DND-41 (cell line): ENCODE results near the gene PTPN1.
A peak's percentile ranks its signal among the peaks of the same experiment; 100 is the strongest.

Experiments used
- ATAC-seq: fragments of 200-7000 bp; cut with Tn5 transposase; 3 replicates; pipeline ENCODE4 v1.9.1; 2021; ENCODE audit warnings: low read depth; ENCODE audit not compliant: insufficient read depth
- DNase-seq: peaks from one replicate; pipeline ENCODE4 v3.0.0-alpha.2; 2020
- H2AFZ ChIP-seq: 2 replicates; pipeline ENCODE4 v1.6.0; 2012; ENCODE audit warnings: low read depth, low read length
- H3K27ac ChIP-seq: 2 replicates; pipeline ENCODE4 v1.5.1; 2012; ENCODE audit warnings: low read length, inconsistent platforms
- H3K27me3 ChIP-seq: fragments of 200-600 bp; sonication (generic); 2 replicates; pipeline ENCODE4 v1.6.0; 2012; ENCODE audit warnings: low read length, mild to moderate bottlenecking, inconsistent platforms; ENCODE audit not compliant: insufficient read depth, poor library complexity
- H3K36me3 ChIP-seq: 2 replicates; pipeline ENCODE4 v1.5.1; 2012; ENCODE audit warnings: low read length, inconsistent platforms; ENCODE audit not compliant: insufficient read depth
- H3K4me1 ChIP-seq: 2 replicates; pipeline ENCODE4 v1.5.1; 2012; ENCODE audit warnings: mild to moderate bottlenecking, low read length; ENCODE audit not compliant: insufficient read depth
- H3K4me2 ChIP-seq: 2 replicates; pipeline ENCODE4 v1.6.0; 2012; ENCODE audit warnings: mild to moderate bottlenecking, moderate library complexity, low read length, inconsistent platforms; ENCODE audit not compliant: insufficient read depth
- H3K4me3 ChIP-seq, 2 experiments: fragments of 200-600 bp in 1 of 2; shearing (Covaris generic) in 1 of 2; 2 replicates each; pipeline ENCODE4 v1.5.1; 2012 to 2016; ENCODE audit warnings: inconsistent platforms in 2 of 2, low read length in 2 of 2, mild to moderate bottlenecking in 2 of 2, low read depth in 1 of 2, moderate library complexity in 1 of 2
- H3K79me2 ChIP-seq: 2 replicates; pipeline ENCODE4 v1.6.0; 2012; ENCODE audit warnings: low read length, inconsistent platforms; ENCODE audit not compliant: insufficient read depth
- H3K9ac ChIP-seq: 2 replicates; pipeline ENCODE4 v1.6.0; 2012; ENCODE audit warnings: low read depth, mild to moderate bottlenecking, inconsistent platforms, low read length, moderate library complexity
- H3K9me3 ChIP-seq: 2 replicates; pipeline ENCODE4 v1.5.1; 2012; ENCODE audit warnings: low read length, moderate library complexity, mild to moderate bottlenecking, inconsistent platforms; ENCODE audit not compliant: insufficient read depth, severe bottlenecking
- H4K20me1 ChIP-seq: 2 replicates; pipeline ENCODE4 v1.6.0; 2012; ENCODE audit warnings: low read length; ENCODE audit not compliant: insufficient read depth
- EZH2 ChIP-seq: IDR thresholded peaks from 3 replicates; pipeline ENCODE4 v1.6.1; 2012; ENCODE audit warnings: borderline replicate concordance, low read depth, mild to moderate bottlenecking, moderate library complexity, low read length, inconsistent platforms; ENCODE audit not compliant: severe bottlenecking
- TF ChIP-seq, protein P1 (sequence below): IDR thresholded peaks from 2 replicates; pipeline ENCODE4 v1.5.1; 2012; ENCODE audit warnings: borderline replicate concordance, low read length, moderate library complexity, mild to moderate bottlenecking; ENCODE audit not compliant: poor library complexity, severe bottlenecking; ENCODE audit errors: extremely low read depth

The PTPN1 gene

DNA sequence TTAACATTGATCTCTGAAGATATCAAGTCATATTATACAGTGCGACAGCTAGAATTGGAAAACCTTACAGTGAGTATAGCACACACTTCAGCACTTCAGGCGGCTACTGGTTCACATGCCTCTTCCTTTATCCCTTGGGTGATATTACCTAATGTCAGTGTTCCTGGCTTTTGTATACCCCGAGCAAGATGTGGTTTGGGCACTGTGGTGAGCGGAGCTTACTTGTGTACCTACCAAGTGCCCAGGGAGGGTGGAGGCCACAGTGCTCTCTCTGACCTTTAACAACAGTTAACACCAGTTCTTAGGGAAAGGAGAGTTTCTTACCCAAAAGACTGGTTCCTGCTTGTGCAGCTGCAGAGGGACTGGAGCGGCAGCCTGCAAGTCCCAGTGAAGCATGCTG is 64.4 kb downstream of the PTPN1 start:
- Histone ChIP-seq H4K20me1 (peaks cover 57% of the 10 kb centered on the region), H3K4me1 (peaks cover 19% of the 10 kb centered on the region), H3K27me3 (no peaks in the 10 kb centered on the region), H3K9me3 (no peaks in the 10 kb centered on the region), H3K27ac (no peak overlapping the region), H3K79me2 (peaks cover 17% of the 10 kb centered on the region), H2AFZ (no peak overlapping the region), H3K4me3 (no peak overlapping the region), H3K9ac (no peak overlapping the region), H3K36me3 (peaks cover 83% of the 10 kb centered on the region), H3K4me2 (no peak overlapping the region)
- TF ChIP-seq EZH2 = no peak
- TF ChIP-seq, protein P1, sequence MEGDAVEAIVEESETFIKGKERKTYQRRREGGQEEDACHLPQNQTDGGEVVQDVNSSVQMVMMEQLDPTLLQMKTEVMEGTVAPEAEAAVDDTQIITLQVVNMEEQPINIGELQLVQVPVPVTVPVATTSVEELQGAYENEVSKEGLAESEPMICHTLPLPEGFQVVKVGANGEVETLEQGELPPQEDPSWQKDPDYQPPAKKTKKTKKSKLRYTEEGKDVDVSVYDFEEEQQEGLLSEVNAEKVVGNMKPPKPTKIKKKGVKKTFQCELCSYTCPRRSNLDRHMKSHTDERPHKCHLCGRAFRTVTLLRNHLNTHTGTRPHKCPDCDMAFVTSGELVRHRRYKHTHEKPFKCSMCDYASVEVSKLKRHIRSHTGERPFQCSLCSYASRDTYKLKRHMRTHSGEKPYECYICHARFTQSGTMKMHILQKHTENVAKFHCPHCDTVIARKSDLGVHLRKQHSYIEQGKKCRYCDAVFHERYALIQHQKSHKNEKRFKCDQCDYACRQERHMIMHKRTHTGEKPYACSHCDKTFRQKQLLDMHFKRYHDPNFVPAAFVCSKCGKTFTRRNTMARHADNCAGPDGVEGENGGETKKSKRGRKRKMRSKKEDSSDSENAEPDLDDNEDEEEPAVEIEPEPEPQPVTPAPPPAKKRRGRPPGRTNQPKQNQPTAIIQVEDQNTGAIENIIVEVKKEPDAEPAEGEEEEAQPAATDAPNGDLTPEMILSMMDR = no peak
- DNase-seq (no peak), ATAC-seq (no peak)

DNA sequence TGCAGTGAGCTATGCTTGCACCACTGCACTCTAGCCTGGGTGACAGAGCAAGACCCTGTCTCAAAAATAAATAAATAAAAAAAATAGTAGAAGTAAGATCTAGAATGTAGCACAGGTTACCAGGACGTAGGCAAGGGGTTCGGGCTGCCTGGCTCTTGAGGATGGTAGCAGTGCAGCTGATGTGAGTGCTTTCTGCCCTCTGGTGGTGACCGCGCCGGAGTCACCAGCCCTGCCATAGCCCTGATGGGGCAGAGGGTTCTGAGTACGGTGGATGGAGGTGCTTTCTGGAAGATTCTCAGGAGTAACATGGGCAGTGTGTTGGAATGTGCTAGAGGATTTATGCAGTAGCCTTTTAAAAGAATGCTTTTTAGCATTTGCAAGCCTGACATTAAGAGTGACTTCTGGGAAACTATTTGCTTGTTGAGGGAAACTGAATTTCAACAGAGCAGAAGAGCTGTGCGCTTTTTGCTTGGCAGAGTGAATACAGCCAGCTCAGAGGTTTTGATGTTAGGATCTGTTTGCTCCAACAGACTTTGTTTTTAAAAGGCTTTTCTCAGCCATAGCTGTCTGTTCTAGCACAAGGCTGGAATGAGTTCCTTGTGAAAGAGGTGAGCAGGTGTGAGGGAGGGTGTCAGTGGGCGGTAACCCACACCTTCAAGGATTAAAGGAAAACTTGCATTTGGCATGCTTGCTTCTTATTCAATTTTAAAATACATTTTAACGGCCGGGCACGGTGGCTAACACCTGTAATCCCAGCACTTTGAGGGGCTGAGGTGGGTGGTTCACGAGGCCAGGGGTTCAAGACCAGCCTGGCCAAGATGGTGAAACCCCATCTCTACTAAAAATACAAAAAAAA is 65.9 kb downstream of the PTPN1 start:
- H3K27me3 ChIP-seq = no peaks in the 10 kb centered on the region
- peak; percentile 87 for ATAC-seq
- H3K9ac ChIP-seq = no peak overlapping the region
- H2AFZ ChIP-seq = no peak overlapping the region
- no peaks in the 10 kb centered on the region for H3K9me3 ChIP-seq
- no peak overlapping the region for H3K27ac ChIP-seq
- TF ChIP-seq EZH2 = no peak
- TF ChIP-seq, protein P1 = peak; percentile 69
- no peak overlapping the region for H3K4me3 ChIP-seq
- peak; percentile 51 for DNase-seq
- H3K4me1 ChIP-seq = peaks cover 4% of the 10 kb centered on the region
- peaks cover 55% of the 10 kb centered on the region for H4K20me1 ChIP-seq
- H3K79me2 ChIP-seq = peaks cover 15% of the 10 kb centered on the region
- peaks cover 94% of the 10 kb centered on the region for H3K36me3 ChIP-seq
- H3K4me2 ChIP-seq = no peak overlapping the region

DNA sequence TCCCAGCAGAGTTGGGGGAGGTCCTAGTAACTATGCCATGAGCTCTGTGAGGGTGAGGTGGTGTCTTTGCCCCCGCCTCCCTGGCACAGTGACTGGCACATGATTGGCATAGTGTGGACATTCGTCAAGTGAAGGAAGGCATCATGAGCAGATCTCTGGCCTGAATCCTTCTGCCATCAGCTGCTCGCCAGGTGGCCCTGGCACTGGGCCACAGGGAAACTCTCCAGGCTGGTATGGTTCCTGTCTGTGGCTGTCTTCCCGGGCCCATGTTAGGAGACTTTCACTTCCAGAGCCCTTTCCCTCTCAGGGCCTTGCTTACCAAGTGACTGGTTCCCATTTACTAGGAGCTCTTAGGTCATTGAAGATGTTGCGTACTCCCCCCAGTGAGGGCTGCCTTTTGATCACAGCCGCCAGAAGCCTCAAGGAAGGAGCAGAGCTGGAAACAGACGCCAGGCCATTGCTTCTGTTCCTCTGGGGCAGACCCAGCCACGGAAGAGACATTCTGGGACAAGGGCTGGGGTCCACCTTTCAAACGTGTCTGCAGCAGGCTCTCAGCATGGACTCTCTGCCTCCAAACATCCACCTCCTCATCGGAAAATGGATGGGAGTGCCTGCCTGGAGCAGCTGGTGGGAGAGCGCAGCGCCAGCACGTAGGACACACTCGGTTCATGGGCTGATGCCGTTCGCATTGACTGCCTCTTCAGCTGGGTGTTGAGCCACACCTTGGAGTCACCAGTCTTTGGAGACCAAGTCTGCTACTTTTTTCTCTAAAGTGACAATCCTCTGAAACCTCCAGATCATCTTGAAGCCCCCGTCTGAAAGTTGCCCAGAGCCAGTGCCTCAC is 67.2 kb downstream of the PTPN1 start:
- Histone ChIP-seq H4K20me1 (peaks cover 45% of the 10 kb centered on the region), H3K27me3 (no peaks in the 10 kb centered on the region), H2AFZ (no peak overlapping the region), H3K9me3 (no peaks in the 10 kb centered on the region), H3K27ac (no peak overlapping the region), H3K36me3 (peaks cover 95% of the 10 kb centered on the region), H3K4me1 (no peaks in the 10 kb centered on the region), H3K9ac (no peak overlapping the region), H3K79me2 (peaks cover 3% of the 10 kb centered on the region; the same call in 1 of the 2 replicates), H3K4me3 (no peak overlapping the region), H3K4me2 (no peak overlapping the region)
- TF ChIP-seq, protein P1 = no peak
- no peak for TF ChIP-seq EZH2
- DNase-seq (no peak), ATAC-seq (no peak)
